GM19397 (cell line): ENCODE measurements around the gene ARFGAP1.

Experiments
- ATAC-seq: cut with Tn5 transposase; IDR thresholded peaks from one replicate; pipeline ENCODE4 v1.9.1; 2021; ENCODE audit warnings: mild to moderate bottlenecking, moderate library complexity; ENCODE audit not compliant: unreplicated experiment

The ARFGAP1 gene

GRCh38 chr20:63289311-63290135 is 16.9 kb downstream of the ARFGAP1 start:
- ATAC-seq: no peak

- ATAC-seq: no peak
Measured at GRCh38 chr20:63290136-63290676, 17.6 kb downstream of the ARFGAP1 start.

- ATAC-seq: no peak
Measured at GRCh38 chr20:63290677-63291472, 18.3 kb downstream of the ARFGAP1 start.

GRCh38 chr20:63291811-63292210 is 19.2 kb downstream of the ARFGAP1 start:
- ATAC-seq: no peak

- ATAC-seq: no peak
Measured at GRCh38 chr20:63292292-63292701, 19.7 kb downstream of the ARFGAP1 start.

GRCh38 chr20:63292904-63293303 is 20.3 kb downstream of the ARFGAP1 start, which contains the start of gene COL20A1:
COL20A1 (plus strand) TSS chr20:63293186; CDS start chr20:63295108, 1,922 bp downstream.
- ATAC-seq: no peak

GRCh38 chr20:63293456-63293855 is 20.8 kb downstream of the ARFGAP1 start:
- ATAC-seq: no peak

GRCh38 chr20:63293871-63294535 is 21.4 kb downstream of the ARFGAP1 start:
- no peak for ATAC-seq

GRCh38 chr20:63294536-63294900 is 21.9 kb downstream of the ARFGAP1 start:
- ATAC-seq: no peak

GRCh38 chr20:63295018-63295417 is 22.4 kb downstream of the ARFGAP1 start:
- no peak for ATAC-seq

- ATAC-seq: no peak
Measured at GRCh38 chr20:63295422-63295821, 22.8 kb downstream of the ARFGAP1 start.

GRCh38 chr20:63295846-63296245 is 23.2 kb downstream of the ARFGAP1 start:
- no peak for ATAC-seq

GRCh38 chr20:63296531-63297299 is 24.1 kb downstream of the ARFGAP1 start:
- ATAC-seq: no peak

GRCh38 chr20:63297371-63297781 is 24.8 kb downstream of the ARFGAP1 start:
- no peak for ATAC-seq

GRCh38 chr20:63297796-63298572 is 25.4 kb downstream of the ARFGAP1 start:
- ATAC-seq: no peak

GRCh38 chr20:63298731-63299312 is 26.2 kb downstream of the ARFGAP1 start:
- no peak for ATAC-seq

- no peak for ATAC-seq
Measured at GRCh38 chr20:63301671-63302070, 29.1 kb downstream of the ARFGAP1 start.

GRCh38 chr20:63303095-63303666 is 30.6 kb downstream of the ARFGAP1 start:
- no peak for ATAC-seq

- no peak for ATAC-seq
Measured at GRCh38 chr20:63305393-63305792, 32.8 kb downstream of the ARFGAP1 start.
